Endometrium (tissue), 2 donors: ENCODE measurements around the gene PPP1R7.
"Not testable (repeated sequence)": the region's sequence is repeated elsewhere in the genome, so short reads cannot be mapped to it uniquely, and the experiment has no call there.

Experiments used
- FAIRE-seq: peaks from 2 replicates; lab custom pipeline; 2012; peaks lifted over from hg19 to GRCh38; lab: Jason Lieb, UNC
- donor health status: control.
- donor health status: control.

Gene PPP1R7, protein sequence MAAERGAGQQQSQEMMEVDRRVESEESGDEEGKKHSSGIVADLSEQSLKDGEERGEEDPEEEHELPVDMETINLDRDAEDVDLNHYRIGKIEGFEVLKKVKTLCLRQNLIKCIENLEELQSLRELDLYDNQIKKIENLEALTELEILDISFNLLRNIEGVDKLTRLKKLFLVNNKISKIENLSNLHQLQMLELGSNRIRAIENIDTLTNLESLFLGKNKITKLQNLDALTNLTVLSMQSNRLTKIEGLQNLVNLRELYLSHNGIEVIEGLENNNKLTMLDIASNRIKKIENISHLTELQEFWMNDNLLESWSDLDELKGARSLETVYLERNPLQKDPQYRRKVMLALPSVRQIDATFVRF

DNA sequence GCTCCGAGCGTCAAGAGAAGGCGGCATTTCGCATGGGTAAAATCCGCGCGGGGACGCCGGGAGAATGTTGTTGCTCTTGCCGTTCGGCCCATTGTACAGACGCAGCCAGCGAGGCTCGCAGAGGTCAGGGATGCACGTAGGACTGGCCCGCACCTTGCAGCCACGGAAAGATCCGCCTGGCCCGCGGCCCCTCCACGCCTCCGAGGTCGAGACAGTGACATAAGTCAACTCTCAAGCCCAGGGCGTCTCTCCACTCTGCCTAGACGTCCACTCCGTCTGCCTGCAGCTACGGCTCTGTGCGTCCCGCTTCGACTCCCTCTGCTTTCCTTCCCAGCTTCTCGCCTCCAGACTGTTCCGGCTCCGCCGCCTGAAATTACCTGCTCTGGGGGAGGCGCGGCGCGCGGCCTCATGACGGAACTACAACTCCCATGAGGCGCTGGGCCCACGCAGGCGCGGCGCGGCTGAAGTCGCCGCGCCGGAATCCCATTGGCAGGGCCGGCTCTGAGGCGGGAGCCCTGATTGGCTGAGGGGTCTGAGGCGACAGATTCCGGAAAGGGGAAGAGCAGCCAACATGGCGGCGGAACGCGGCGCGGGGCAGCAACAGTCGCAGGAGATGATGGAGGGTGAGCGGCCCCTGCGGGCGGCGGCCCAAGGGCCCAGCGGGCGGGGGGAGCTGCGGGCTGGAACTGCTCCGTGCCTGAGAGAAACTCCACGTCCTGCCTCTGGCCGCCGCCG lies at the start of gene PPP1R7:
PPP1R7 (plus strand) TSS at position 543 of the 735 bp plus-strand sequence; CDS start at position 572, 29 bp downstream.
- FAIRE-seq: peak; percentile 72

DNA sequence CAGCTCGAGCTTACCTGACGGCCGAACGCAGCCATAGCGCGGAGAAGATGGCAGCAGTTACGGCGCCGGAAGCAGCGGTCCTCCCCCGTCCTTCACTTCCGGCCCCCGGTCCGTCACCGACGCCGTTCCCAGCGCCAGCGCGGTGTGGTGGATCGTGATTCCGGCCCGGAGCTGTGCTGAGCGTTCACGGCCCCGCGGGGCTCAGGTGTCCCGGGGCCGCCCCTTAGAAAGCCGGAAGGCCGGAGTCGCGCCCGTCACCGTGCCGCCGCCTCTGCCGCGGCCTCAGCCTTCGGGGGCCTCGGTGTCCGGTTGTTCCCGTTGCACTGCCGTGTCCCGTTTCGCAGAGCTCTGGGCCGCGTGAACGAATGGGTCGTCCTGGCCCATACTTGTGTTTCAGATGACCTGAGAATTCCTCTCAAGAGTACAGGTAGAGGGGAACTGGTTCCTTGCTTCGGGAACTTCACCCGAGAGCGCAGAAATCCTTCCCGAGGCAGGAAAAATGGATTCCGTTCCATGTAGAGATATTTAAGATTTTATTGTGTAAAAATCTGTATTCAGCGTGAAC lies 47.9 kb upstream of the PPP1R7 start, which contains the start of gene MTERF4:
MTERF4 (minus strand) TSS at position 49 of the 565 bp plus-strand sequence; CDS start at position 35, 14 bp downstream.
- FAIRE-seq: no peak

DNA sequence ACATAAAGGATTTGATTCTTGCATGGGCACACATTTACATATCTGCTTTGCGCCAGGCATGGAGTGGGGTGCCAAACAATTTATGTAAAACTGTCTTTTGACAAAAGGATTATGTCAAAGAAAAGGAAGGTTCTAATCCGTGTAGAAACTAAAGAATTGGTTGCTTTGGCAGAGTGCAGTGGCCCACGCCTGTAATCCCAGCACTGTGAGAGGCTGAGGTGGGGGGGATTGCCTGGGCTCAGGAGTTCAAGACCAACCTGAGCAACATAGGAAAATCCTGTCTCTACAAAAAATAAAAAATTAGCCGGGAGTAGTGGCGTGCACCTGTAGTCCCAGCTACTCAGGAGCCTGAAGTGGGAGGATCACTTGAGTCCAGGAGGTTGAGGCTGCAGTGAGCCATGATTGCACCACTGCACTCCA lies 47.1 kb upstream of the PPP1R7 start:
- FAIRE-seq: no peak

DNA sequence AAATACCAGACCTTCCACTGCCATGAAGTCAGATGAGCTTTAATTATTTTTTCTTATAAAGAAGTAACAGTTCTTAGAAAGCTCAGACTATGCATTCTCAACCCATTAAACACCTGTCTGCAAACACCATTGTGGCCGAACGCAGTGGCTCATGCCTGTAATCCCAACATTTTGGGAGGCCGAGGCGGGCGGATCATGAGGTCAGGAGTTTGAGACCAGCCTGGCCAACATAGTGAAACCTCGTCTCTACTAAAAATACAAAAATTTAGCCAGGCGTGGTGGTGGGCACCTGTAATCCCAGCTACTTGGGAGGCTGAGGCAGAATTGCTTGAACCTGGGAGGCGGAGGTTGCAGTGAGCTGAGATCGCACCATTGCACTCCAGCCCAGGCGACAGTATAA lies 45.7 kb upstream of the PPP1R7 start:
- not testable (repeated sequence) for FAIRE-seq

DNA sequence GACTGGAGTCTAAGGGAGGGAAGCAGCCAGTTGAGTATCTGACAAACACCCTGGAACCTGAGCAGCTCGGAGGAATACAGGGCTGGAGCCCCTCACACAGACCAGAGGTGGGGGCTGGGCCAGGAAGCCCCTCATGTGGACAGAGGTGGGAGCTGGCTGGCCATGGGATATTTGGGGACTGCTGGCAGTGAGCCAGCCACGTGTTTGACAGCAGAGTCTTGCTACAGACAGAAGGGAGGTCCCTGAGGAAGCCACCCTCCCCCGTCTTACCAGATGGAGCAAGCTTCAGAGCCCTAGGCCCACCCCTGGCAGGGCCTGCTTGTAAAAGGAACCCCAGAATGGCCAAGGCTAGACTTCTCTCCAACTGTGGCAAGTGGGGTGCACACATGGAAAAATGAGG lies 44.6 kb upstream of the PPP1R7 start:
- no peak for FAIRE-seq

DNA sequence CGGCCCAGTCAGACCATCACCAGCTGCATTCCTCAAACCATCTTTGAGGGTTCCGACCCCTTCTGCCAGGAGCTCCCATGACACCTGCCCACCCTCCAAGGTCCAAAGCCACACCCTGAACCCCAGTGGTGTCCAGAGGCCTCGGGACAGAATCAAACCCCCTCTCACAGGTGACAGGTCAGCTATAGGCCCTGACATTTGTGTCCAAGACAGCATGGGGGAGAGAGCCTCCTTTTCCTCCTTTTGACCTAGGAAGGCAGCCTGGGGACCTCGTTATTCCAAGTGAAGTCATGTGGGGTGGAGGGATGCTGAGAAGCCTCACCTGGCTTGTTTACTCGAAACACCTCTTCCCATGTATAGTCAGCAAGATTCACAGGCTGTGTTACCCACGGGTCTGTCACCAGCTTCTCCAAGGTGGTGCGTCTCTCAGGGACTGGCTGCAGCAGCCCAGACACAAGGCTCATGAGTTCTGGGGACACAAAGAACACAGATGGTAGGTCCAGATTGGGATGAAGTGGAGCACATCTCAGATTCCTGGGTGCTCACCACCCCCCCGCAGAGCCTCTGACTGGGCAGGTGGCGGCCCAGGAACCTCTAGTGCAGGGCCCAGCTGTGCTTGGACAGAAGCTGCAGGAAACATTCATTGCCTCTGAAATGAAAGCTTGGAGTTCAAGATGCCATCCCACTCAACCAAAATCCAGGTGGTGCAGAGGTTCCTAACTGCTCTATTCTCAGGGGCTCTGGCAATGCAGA lies 43.1 kb upstream of the PPP1R7 start:
- FAIRE-seq: no peak

DNA sequence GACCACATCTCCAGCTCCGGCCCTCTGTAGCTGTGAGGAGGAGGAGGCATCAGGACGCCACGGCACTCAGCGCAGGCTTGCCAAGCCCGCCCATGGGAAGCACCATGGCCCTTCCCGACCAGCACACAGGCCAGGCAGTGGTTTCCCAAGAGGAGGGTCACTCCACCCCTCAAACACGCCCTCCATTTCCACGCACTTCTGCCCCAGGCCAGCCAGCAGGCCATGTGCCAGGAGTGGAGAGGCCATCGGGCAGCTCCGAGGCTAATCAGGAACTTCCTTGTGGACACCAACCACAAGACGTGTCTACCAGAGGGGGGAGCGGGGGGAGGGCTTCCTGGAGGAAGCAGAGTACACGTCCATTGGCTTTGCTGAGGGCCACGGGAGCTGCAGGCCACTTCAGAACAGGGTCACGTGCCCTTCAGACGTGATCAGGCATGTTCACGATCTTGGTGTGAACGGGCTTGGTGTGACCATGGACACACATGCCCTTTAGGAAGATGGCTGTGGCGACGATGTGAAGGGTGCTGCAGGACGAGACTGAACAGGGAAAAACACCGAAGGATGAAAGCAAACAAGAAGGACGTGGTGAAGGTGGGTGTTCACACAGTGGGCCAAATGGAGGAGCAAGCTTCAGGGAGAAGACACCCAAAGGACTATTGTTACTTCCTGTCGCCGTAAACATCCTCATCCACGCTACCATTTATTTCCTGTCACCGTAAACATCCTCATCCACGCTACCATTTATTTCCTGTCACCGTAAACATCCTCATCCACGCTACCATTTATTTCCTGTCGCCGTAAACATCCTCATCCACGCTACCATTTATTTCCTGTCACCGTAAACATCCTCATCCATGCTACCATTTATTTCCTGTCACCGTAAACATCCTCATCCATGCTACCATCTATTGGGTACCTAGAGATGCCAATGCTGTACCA lies 41.7 kb upstream of the PPP1R7 start:
- FAIRE-seq: no peak

DNA sequence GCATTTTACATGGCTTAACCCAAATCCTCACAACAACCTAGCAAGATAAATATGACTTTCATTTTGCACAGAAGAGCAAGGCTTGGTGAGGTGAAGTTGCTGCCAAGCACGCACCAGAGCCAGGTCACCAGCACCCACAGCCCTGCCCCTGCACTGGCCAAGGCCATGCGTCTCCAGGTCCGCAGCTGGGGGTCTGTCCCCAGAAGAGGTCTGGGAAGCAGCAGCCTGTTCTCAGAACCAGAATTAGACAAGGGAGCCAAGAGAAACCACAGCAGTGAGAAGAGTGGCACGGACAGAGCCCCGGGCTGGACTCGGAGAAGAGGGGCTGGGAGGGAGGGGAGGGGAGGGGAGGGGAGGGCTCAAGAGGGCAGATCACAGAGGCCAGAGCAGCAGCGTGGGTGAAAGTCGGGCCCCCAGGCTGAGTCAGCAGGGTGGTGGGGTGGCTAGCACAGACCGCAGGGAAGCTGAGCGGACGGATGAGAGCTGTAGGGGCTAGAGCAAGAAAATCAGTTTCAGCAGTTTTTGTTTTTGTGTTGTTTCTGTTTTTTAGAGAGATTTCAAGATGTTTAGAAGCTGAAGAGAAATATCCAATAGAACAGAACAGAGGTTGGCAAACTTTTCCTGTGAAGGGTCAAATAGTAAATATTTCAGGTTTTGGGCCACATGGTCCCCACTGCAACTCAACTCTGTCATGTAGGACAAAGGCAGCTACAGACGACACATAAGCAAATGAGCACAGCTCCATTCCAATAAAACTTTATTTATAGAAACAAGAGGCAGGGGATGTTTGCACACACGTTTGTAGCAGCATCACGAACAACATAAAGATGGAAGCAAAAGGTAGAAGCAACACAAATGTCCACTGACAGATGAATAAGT lies 40.8 kb upstream of the PPP1R7 start:
- no peak for FAIRE-seq

DNA sequence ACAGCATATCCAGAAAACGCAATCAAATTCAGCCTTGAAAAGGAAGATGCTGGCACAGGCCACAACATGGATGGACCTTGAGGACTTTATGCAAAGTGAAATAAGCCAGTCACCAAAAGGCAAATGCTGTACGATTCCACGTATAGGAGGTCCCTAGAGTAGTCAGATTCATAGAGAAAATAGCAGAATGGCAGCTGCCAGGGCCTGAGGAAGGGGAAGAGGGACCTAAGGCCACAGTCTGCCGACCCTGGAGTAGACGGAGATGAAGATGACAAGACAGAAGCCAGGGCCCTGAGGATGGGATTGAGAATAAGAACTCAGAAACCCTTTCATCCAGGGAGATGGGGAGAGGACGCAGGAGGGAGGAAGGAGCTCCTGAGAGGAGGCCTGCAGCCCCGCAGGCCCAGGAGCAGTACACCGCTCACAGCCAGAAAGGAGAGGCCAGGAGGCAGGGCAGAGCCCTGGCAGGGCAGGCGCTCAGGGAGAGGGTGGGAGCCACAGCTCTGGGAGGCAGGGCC lies 40.1 kb upstream of the PPP1R7 start:
- no peak for FAIRE-seq

DNA sequence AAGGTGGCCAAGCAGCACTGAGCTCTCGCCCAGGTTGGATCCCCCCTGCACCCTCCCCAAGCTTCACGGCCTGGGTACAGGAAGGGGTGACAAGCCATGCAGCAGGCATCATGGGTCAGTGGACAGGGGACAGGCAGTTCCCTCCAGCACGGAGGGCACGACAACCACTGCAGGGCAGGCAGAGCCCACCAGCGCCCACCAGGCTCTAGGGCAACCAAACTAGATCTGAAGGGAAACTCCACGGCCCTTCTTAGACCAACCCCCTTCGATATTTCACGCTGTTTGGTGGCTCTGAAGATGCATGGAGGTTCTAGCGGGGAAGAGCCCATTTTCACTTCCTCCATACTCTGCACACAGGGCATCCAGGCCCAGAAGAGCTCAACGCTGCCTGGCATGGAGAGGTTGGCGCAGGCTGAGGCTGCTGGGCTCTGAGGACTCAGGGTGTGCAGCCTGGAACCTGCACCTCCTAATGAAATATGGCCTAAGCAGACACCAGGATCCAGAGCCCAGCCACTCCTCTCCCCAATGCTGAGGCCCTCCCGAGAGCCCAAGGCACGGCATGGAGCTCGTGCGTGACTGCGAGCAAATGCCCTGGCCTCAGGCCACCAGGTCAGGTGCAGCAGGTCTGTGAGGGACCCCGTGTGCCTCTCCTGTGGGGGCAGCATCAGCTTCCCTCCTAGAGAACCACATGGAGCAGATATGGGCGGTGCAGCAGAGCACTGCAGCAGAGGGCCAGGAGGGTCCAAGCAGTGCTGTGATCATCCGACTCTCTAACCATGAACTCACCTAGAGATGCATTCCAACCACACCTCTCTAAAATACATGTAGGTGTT lies 39.4 kb upstream of the PPP1R7 start:
- FAIRE-seq: no peak

DNA sequence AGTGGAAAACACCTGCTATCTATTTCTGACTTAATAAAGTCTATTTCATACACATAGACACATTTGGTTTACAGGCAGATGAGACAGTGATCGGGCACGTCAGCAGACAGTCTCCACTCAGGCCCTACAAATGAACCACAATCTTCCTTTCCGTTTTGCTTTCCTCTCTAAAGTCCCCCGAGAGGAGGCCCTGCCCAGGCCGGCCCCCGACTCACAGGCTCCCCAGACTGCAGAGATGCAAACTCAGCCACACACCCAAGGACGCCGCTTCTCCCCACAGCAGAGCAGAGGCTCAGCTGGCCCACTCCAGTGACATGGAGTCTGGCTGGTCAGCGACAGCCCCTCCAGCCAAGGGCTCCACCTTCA lies 38.8 kb upstream of the PPP1R7 start:
- FAIRE-seq: no peak

DNA sequence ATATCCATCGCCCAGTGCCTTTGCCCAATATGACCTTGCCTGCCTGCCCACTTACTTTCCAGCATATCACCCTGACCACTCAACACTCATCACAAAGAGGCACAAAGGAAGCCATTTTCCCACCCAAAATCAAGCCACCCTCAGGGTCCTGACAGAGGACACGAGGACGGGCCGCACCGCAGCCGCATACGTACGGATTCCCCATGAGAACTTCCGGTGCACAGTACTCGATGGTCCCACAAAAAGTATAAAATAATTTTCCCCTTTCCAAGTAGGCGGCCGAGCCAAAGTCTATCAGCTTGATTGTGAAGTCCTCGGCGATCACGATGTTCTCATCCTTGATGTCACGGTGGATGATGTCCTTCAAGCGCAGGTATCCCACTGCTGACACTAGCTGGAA lies 38.2 kb upstream of the PPP1R7 start:
- no peak for FAIRE-seq

DNA sequence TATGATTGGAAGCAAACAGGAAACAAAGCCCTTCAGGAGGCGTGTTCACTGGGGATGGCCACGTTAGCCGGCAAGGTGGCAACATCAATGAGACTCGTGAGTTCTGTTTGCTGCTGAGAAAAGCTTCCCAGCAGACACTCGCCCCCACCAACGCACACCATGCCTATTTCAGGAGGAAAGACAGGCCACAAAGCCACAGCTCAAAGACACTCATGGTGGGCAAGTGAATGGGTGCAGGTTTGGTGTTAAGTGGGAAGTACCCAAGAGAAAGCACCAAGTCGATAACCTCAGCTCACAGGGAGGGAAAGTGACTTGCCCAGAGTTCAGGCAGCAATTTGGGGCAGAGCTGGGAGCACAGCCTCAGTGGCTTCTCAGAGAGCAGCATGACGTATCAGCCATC lies 37.7 kb upstream of the PPP1R7 start:
- FAIRE-seq: no peak

DNA sequence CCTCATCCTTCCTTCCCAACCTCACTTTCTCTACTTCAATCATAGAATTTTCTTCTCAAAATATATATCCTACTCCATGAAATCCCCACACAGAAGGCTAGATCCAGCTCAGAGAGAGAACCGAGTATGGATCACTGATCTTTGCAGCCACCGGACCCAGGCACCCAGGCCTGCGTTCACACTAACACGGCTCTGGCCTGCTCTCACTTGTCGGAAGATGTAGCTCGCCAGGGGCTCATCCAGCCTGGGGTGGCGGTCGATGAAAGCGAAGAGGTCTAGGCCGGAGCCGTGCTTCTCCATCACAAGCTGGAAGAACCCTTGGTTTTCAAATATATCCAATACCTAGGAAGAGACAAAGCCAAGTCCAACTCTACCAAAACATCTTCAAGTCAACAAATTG lies 35.4 kb upstream of the PPP1R7 start:
- no peak for FAIRE-seq

DNA sequence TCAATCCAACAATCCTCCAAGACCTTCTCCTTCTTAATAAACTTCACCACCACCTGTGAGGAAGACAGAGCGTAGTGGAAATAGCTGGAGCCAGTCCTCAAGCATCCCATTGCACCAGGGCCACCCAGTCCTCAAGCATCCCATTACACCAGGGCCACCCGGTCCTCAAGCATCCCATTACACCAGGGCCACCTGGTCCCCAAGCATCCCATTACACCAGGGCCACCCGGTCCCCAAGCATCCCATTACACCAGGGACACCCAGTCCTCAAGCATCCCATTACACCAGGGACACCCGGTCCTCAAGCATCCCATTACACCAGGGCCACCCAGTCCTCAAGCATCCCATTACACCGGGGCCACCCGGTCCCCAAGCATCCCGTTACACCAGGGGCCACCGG lies 34.9 kb upstream of the PPP1R7 start:
- no peak for FAIRE-seq

DNA sequence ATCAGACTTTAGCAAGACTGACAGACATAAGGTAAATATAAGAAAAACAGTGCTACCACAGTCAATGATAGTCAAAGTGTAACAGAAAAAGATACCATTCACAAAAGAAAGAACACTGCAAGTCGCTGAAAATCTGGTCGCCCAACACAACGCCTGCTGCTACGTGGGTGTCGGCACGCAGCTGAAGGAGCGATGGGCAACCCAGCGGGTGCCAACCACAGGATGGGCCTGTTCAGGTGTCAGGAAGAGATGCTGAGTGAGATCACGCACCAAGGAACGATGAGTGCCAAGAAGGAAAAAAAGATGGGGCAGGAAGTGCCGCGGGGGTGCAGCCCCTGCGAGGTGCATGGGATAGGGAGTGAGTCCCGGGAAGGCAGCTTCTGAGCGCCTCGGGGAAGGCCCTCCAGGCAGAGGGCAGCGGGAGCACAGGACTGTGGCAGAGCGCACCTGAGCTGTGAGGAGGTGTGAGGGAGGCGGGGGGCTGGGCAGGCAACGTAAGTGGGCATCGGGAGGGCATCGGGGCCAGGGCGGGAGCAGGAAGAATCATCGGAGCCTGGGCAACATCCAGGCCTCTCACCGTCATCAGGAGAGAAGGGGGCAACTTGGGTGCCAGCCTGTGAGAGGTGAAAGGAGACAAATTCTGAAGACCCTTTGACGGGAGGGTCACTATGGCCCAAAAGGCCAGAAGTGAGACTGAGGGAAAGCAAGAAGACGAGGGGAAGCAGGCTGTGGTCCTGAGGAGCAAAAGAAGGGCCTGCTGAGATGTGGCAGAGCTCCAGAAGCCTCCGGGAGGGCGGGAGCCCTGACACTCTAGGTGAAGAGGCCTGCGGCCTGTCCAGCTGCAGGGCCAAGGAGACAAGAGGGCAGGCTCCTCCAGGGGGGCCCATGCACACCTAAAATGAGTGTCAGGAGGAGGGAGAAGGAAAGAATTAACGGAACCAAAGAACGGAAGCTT lies 33.4 kb upstream of the PPP1R7 start:
- FAIRE-seq: no peak

DNA sequence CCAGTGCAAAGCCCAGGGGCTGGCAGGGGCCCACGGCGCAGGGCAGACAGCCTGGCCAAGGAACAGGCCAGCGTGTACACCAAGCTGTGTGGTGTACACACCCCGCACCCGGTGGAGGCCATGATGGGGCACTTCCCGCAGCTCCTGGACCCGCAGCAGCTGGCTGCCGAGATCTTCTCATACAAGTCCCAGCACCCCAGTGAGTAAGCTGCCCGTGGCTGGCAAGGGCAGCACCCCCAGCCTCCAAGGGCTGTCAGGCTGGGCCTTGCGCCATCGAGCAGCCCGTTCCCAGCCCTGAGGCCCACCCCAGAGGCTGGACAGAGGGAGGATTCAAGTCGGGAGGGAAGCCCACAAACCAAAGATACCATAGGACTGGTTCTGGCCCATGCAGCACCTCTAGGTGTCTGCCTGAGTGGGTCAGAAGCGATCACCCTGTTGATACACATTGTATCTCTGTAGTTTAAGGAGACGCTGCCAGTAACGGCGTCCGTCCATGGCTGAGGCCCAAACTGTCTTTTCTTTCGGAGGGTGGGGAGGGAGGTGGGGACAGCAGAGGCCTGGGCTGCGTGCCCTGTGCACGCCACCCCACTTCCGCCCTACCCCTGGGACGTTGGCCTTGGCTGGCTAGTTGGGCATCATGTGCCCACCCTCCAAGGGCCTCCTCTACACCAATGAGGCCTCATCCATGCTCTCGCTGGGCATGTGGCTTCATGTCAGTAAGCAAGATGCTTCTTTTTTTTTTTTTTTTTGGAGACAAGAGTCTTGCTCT lies 31.3 kb upstream of the PPP1R7 start:
- FAIRE-seq: no peak
